Ishikawa (cell line): ENCODE measurements around the gene FGGY.

ENCODE experiments used
- CEBPB ChIP-seq: IDR thresholded peaks from 2 replicates; pipeline ENCODE4 v1.6.1; 2012
- CREB1 ChIP-seq: IDR thresholded peaks from 2 replicates; pipeline ENCODE4 v1.6.1; 2012; ENCODE audit warnings: low read depth
- EGR1 ChIP-seq: IDR thresholded peaks from 2 replicates; pipeline ENCODE4 v1.6.1; 2012
- EP300 ChIP-seq: IDR thresholded peaks from 2 replicates; pipeline ENCODE4 v1.6.1; 2012; ENCODE audit warnings: borderline replicate concordance
- FOXM1 ChIP-seq: IDR thresholded peaks from 2 replicates; pipeline ENCODE4 v1.6.1; 2012; ENCODE audit warnings: low read depth, borderline replicate concordance
- MAX ChIP-seq: IDR thresholded peaks from 2 replicates; pipeline ENCODE4 v1.6.1; 2012
- NFIC ChIP-seq: IDR thresholded peaks from 2 replicates; pipeline ENCODE4 v1.6.1; 2012
- RAD21 ChIP-seq: IDR thresholded peaks from 2 replicates; pipeline ENCODE4 v1.6.1; 2012; ENCODE audit warnings: low read depth
- REST ChIP-seq: IDR thresholded peaks from 2 replicates; pipeline ENCODE4 v1.6.1; 2012; ENCODE audit warnings: low read depth, mild to moderate bottlenecking
- TAF1 ChIP-seq: IDR thresholded peaks from 2 replicates; pipeline ENCODE4 v1.6.1; 2012; ENCODE audit warnings: low read depth, mild to moderate bottlenecking
- TCF12 ChIP-seq: IDR thresholded peaks from 2 replicates; pipeline ENCODE4 v1.6.1; 2012; ENCODE audit warnings: low read depth
- TEAD4 ChIP-seq: IDR thresholded peaks from 2 replicates; pipeline ENCODE4 v1.6.1; 2012
- YY1 ChIP-seq: IDR thresholded peaks from 2 replicates; pipeline ENCODE4 v1.6.1; 2012; ENCODE audit warnings: low read depth
- ZBTB7A ChIP-seq: IDR thresholded peaks from 2 replicates; pipeline ENCODE4 v1.6.1; 2012; ENCODE audit warnings: low read depth

DNA sequence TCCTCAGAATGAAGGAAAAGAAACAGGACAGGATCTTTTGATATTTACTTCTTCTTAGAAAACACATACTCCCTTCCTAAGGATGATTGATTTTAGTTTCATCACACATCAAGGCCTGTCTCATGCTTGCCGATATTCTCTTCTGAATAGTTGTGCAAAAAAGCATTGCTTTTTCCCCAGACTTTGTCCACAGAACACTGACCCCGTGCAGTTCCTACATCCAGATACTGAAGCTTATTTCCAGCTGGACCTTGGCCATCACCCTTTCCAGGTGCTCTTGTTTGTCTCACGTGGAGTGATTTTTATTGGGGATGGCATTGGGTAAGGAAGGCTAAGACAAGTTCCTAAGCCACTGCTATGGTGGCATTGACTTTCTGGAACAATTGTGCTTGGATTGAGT lies 320.5 kb downstream of the FGGY start:
- TF ChIP-seq CEBPB (no peak), YY1 (no peak), TEAD4 (no peak), TAF1 (no peak), EGR1 (no peak), RAD21 (no peak), TCF12 (no peak), REST (no peak), MAX (no peak), EP300 (no peak), FOXM1 (no peak), ZBTB7A (no peak), NFIC (no peak), CREB1 (no peak)
